H1 (cell line): ENCODE data around the gene SLC9A4.

Experiments
- ATF2 ChIP-seq: IDR thresholded peaks from 2 replicates; pipeline ENCODE4 v1.6.1; 2012; ENCODE audit warnings: low read length, inconsistent platforms
- BCL11A ChIP-seq, 2 experiments: IDR thresholded peaks; one replicate each; pipeline ENCODE4 v1.6.1; 2011; ENCODE audit warnings: low read depth in 2 of 2, low read length in 2 of 2, mild to moderate bottlenecking in 2 of 2
- CHD2 ChIP-seq: IDR thresholded peaks from 2 replicates; pipeline ENCODE4 v1.6.1; 2012; ENCODE audit warnings: low read length, improper control_type of control experiment
- CREB1 ChIP-seq: IDR thresholded peaks from 2 replicates; pipeline ENCODE4 v1.6.1; 2012; ENCODE audit warnings: inconsistent platforms
- CTCF ChIP-seq, 3 experiments: IDR thresholded peaks; 1 replicate in 2 of 3; 2 replicates in 1 of 3; pipeline versions ENCODE4 v1.5.1 to v1.6.1; 2011; ENCODE audit warnings: low read length in 3 of 3, mild to moderate bottlenecking in 3 of 3, inconsistent platforms in 2 of 3, low read depth in 1 of 3, moderate library complexity in 1 of 3; ENCODE audit not compliant: insufficient read depth in 1 of 3; ENCODE audit errors: control extremely low read depth in 1 of 3
- EZH2 ChIP-seq: fragments of 200-600 bp; sonication (generic); IDR thresholded peaks from 2 replicates; pipeline ENCODE4 v1.7.1; 2012; ENCODE audit warnings: low read depth, mild to moderate bottlenecking, moderate library complexity, low read length, inconsistent platforms; ENCODE audit not compliant: severe bottlenecking
- MAX ChIP-seq: IDR thresholded peaks from 2 replicates; pipeline ENCODE4 v1.6.1; 2012; ENCODE audit warnings: inconsistent platforms

DNA sequence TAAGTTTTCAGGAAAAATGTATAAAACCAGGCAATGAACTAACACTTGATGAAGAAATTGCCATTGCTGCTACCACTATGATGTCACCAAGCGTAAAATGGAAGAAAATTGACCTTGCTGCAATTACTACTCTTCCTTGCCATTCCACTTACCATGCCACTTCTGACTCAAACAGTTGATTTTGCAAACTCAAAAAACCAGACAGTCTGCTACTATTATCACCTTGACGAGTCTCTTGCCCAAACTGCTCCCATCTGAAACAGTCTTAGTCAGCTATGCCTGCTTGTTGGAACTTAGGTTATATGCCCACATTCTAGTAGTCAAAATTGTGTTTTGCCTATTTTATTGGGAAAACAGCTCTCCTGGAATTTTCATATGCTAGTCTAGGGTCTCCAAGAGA is 74.4 kb downstream of the SLC9A4 start:
- no peak for TF ChIP-seq CTCF (IDR thresholded peaks at IDR 0.05; ENCODE audit: control extremely low read depth in 1 of 3, insufficient read depth in 1 of 3, low read depth in 1 of 3, low read length in 3 of 3)
- TF ChIP-seq MAX: no peak
- TF ChIP-seq CREB1: no peak
- TF ChIP-seq ATF2: no peak
- no peak for TF ChIP-seq EZH2
- no peak for TF ChIP-seq CHD2
- TF ChIP-seq BCL11A (IDR thresholded peaks at IDR 0.05; ENCODE audit: low read depth in 2 of 2, low read length in 2 of 2): no peak
